Nucleus accumbens (tissue), 56 donors: Measurements from ENCODE around the gene UBE2G2.

Experiments
- DNase-seq, 56 donors: peaks; one replicate each; lab custom pipeline; 2025; lab: John Stamatoyannopoulos, UW

The UBE2G2 gene

DNA sequence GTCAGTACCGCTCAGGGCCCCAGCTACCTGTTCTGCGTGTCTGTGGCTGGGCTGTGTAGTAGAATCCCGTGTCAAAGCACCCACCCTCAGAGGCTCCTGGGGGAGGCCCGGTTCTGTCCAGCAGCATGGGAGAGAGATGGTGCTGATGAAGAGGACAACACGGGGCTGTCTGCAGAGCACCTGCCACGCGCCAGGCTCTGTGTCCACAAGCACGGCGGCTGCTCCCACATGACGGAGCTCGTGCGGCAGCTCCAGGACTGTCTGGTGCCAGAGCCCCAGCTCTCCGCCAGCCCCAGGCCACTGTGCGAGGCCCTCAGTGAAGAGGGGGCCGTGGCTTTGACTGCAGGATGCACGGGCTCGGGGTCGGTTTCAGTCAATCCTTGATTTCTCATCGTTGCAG lies 48.3 kb downstream of the UBE2G2 start:
- no peak for DNase-seq

DNA sequence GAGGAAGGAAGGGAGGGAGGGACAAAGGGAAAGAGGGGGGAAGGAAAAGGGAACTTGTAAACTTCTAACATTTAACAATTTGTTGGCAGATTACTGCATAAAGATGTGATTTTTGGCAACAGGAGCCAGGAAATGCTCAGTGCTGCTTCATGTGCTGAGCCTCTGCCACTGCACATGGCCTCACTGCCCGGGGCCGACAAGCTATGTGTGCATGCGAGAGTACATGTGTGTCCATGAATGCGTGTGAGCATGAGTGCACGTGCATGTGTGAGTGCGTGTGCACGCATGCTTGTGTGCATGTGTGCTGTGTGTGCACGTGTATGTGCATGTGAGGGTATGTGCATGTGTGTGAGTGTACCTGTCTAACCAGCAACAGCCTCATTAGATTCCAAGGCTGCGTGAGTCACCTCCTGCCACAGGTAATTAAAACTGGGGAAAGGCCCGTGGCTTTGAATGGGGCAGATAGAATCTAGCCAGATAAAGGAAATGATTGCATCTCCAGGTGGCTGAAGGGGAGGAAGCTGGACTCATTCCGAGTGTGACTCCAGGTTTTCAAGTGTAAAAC lies 48.9 kb downstream of the UBE2G2 start:
- peak in 2 of 56 donors; percentile 2 to 41 for DNase-seq

DNA sequence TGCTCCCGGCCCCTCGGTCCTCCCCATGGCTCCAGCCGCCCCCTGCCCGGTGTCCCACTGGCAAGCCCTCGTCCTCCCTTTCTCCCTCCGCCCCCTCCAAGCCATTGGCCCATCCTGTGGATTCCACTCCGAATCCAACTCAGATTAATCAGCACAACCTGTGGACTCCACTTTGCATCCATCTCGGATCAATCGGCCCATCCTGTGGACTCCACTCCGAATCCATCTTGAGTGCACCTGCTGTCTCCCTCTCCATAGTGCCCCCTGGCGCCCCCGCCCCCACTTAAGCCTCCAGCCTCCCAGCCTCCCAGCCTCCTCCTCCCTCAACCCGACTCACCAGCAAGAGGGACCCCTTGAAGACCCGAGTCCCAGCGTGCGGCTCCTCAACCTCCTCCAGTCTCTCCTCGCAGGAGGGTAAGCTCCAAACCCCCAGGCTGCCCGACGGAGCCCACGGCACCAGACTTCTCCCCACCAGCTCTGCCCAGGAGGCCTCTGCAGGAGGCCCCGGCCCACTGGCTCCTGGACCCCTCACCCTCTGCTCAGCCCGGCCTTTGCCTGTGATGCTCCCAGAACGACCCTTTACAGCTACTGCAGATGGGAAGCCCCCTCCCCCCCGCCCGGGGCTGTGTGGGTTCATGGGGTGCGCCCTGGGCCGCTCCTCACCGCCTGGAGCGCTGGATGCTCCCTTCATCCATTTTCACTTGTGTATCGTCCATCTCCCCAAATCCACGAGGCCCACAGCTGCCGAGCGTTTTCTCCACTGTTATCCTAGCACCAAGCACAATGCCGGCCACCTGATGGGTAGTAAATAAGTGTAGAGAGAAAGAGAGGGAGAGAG lies 49.6 kb downstream of the UBE2G2 start:
- DNase-seq = no peak

DNA sequence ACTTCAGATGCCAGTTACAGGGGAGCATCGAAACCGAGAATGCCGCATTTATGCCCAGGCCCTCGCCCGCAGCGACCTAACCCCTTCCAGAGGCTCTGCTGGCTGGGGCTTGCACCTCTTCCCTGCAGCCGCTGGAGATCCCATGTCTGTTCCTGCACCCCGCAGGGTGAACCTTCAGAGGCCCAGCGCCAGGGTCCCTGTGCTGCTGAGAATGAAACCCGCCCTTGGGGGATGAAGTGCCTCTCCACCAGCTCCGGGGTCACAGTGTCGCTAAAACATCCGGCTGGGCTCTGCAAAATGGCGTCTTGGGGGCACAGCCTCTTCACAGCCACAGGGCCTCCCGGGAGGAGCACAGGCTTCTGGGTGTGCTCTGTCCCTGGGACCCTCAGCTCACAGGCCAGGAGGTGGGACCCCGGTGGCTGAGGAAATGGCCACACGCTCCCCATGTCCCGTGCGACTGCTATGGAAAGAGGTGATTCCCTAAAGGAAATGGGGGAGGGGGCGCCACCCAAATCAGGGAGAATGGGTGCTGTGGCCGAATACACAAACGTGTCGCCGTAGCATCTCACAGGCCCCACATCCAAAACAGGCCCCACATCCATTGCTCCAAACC lies 50.3 kb downstream of the UBE2G2 start:
- DNase-seq = no peak

DNA sequence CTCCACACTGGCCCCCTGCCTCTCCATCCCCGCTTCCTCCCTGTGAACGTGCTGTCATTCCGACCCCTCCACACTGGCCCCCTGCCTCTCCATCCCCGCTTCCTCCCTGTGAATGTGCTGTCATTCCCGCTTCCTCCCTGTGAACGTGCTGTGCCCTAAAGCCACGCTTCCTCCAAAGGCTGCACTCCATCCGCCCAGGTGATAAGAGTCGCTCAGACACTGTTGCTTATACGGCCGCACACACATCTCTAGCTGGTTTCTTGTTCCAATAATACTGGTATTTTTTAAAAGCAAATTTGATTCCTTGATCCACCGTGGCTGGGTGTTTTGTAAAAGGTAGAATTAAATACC lies 51.0 kb downstream of the UBE2G2 start:
- no peak for DNase-seq

DNA sequence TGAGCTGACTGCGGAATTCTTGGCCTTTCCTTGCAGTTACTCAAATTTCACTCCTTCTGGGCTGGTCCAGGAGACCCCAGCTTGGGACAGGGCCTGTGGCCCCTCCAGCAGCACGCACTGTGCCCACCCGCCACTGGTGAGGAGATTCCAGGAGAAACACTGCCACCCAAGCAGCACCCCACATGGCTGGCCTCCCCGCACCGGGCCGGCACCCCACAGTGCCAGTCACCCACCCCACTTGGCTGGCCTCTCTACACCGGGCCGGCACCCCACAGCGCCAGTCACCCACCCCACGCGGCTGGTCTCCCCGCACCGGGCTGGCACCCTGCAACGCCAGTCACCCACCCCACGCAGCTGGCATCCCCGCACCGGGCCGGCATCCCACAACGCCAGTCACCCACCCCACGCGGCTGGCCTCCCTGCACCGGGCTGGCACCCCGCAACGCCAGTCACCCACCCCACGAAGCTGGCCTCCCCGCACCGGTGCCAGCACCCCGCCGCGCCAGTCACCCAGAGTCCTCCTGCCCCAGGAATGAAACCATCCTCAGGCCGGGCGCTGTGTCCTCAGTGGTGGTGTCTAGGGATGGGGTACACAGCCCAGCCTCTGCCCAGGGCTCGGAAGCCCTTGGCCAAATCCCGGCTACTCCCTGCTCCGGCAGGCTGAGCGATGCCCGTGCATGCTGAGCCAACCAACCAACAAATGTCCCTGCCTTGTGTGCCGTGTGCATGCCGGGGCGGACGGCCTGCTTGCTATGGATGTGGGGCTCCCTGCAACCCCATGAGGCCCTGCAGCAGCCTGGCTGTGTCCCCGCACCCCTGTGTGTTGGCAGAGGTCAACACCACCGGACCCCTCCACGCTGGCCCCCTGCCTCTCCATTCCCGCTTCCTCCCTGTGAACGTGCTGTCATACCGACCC lies 51.6 kb downstream of the UBE2G2 start:
- no peak for DNase-seq

DNA sequence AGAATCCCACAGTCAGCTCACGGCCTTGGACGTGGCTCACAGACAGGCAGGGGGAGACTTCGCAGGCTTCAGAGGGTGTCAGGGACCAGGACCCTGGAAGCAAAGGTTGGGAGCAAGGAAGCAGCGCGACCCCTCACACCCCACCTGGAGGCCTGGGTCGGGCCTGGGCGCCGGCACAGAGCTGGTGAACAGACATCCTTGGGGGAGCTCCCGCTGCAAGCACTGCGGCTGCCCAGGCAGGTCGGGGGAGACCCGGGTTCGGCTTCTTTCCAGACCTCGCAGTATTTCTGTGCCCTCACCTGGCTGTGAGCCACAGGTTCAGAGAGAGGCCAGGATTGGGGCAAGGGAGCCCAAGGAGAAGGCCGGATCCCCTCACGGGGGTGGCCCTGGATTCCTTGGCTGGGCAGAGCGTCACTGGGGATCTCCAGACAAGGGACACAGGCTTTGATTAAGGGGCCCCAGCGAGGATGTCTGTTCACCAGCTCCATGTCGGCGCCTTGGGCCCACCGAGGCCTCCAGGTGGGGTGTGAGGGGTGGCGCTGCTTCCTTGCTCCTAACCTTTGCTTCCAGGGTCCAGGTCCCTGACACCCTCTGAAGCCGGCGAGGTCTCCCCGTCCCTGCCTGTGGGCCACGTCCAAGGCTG lies 52.4 kb downstream of the UBE2G2 start:
- DNase-seq = no peak

DNA sequence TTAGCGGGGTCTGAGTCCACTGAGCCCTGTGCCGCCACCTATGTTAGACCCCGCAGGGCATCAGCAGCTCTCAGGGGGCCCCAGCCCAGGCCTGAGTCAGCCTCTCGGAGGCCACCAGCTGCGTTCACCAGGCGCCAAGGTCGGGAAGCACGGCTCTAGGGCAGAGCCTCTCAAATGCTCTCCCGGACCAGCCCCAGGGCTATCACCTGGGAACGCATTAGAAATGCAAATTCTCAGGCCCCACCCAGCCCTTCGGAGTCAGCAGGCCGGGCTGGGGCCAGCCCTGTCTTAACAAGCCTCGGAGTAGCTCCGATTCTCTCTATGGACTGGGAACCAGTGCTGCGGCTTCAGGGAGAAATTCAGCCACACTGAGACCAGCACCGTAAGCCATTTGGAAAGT lies 53.0 kb downstream of the UBE2G2 start:
- DNase-seq = no peak

DNA sequence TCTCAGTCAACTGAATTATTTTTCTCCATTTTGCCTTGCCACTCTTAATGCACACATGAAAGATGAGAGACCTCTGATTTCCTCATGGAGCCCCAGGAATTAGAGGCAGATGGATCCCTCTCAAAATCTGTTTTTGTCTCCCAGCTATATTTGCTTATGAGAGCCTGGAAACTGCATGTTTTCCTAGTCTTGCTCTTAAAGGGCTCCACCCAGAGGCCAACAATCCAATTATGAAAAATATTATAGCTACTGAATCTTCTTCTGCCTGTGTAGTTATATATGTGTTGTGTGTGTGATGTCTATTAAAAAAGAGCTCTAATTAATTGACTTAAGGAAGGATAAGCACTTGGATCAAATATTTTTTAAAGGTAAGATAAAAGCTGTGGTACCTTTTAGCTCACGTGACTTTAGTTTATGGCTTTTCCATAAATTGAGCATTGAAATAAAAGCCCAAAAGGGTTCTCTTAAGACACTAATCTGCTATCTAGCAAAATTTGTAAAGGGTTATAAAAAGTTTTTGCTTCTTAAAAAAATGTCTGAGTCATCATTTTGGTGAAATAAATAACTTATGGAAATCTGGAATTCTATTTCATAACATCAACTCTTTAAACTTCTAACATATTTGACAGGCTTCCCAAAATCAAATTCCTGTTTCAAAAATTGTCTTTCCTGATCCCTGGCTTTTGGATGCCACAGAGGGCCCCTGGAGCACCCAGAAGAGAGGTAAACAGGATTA lies 59.0 kb downstream of the UBE2G2 start:
- no peak for DNase-seq

DNA sequence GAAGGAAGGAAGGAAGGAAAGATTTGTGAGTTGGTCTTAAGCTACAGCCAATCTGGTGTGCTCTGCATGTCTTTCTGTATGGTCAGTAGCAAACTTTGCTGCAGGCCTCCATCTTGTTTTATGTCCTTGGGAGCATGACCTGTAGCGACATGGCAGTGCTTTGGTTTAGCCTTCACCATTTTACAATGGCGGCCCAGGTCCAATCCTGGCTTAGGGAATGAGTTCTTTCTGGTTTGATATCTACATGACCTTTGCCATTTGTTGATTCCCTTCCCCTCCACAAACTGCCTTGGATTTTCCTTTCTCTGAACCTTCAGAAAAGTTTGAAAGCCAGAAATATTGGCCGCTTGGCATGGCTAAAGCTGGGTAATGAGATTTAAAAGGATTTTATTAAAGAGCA lies 59.7 kb downstream of the UBE2G2 start:
- DNase-seq = no peak

DNA sequence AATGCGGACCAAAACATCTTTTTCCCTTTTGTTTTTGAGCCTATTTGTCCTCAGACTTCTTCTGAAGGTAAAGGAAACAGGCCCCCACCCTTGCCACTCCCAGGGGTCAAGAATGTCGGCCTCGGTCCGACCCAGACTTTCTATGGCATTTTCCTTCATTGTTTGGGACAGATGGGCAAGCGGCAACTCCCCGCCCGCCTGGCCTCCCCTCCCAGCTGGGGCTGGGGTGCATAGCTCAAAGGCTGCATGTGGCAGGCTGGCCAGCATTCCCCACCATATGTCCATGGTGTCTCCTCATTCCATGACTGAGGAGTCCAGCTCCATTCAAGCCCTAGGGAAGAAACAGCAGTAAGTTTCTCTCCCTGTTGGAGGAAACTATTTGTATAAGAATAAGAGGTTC lies 60.9 kb downstream of the UBE2G2 start:
- no peak for DNase-seq

DNA sequence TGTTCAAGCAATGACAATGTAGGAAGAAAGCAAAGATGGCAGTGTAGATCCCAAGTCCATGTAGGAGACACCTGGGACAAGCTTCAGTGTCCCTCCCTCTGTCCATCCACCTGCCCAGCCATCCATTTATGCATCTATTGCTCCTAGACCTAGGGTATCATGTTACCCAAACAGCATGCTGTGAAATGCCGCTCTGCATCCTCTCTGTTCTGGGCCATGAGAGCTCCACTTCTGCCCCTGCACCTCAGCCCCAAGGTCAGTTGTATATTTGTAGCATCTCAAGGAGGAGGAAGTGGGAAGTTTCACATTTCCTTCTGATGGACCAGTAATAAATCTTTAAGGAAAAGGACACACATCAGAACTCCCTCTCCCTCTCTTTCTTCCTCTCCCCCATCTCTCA lies 62.3 kb downstream of the UBE2G2 start:
- no peak for DNase-seq

DNA sequence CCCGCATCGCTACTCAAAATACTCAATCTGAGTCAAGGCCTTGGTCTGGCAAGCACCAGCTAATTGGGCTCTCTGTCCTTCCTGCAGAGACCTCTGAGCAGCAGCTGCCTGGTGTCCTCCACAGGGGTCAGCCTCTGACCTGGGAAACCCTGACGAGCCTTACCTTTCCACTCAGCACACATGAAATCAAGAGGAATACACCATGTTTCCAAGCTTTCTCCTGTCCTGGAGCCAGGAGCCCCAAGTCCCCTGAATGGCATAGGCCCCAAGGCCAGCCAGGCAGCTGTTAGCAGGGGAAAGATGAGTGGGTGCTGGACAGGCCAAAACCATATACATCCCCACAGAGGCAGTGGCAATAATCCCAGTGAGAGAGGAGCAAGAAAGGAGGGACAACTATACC lies 63.0 kb downstream of the UBE2G2 start:
- DNase-seq = no peak

DNA sequence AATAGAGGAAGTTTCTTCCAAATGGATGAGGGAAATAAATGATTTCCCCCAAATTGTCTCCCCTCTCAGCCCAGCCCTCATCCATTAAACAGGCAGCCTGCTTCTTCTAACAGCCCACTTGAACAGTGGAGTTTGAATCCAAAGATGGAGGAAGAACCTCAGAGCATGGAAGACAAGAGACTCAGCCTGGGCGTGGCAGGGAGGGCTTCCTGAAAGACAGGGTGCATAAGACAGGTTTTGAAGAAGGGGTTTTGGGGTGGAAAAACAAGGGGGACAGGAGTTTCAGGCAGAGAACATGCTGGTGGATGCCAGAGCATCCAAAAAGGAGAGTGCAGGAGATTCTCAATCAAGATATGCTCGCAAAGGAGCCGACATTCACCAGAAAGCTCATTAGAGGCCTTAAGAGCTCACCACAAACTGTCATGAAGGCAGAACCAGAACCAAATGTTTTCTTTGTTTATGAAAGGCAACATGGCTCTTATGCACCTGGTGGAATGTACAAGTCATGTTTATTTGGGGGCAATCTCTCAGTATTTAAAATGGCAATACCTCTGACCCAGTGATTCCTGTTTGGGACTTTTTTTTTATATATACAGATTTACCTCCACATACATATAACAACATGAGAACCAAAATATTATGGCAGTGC lies 63.8 kb downstream of the UBE2G2 start:
- DNase-seq = no peak

DNA sequence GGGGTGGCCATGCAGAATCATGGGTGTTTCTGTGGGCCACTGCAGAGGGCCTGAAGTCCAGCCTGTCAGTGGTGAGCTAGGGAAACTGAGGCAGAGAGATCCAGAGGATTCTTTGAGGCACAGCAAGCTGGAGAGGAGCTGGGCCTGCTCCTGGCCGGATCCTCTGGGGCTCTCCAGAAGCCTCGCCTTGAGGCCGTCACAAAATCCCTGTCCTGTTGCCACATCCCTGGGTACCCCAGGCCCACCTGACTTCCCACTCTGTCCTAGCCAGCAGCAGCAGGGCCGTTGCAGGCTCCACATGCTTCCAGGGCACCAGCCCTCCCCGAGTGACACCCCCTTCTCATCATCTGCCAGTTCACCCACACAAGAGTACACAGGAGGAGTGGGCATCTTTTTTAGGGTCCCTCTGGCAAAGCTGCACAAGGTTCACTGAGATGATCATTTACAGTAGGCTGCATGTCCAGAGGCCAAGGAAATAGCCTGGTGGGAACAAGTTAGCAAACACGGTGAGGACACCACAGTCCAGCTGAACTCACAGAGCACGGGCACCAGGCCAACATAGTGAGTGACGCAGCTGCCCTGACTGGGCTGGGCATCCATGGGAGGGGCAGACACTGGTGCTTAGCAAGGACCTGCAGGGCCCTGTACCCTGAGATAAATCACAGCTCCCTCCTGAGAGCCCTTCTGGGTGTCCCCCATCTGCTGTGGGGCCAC lies 65.2 kb downstream of the UBE2G2 start:
- DNase-seq = no peak

DNA sequence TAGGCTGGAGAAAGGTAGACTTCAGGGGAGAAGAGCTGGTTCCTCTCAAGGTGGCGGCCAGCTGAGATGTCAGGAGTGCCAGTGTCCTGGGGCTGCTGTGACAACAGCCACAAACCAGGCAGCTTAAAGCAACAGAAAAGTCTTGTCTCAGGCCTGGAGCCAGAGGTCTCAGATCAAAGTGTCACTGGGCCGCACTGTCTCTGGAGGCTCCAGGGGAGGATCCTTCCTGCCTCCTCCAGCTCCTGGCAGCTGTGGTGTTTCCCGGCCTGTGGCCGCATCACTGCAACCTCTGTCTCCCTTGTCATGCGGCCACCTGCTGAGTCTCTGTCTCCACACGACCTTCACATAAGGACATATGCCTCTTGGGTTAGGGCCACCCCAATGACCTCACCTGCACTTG lies 65.8 kb downstream of the UBE2G2 start:
- DNase-seq = no peak

DNA sequence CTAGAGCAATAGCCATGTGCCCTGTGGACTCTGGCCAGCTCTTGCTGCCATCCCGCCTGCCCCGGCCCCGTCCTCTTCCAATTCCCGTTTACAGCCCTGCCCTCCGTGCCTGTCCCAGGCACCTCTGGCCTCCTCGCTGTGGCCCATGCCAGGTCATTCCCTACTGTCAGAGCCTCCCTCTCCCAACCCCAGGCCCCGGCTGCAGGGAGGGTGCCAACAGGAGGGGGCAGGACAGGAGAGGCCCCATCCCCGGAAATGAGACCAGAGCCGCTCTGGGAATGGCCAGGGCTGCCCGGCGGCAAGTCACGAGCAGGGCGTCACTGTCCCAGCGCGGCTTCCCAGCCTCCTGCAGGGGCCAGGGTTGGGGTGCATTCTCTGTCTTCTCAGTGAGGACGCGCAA lies 66.8 kb downstream of the UBE2G2 start:
- no peak for DNase-seq

DNA sequence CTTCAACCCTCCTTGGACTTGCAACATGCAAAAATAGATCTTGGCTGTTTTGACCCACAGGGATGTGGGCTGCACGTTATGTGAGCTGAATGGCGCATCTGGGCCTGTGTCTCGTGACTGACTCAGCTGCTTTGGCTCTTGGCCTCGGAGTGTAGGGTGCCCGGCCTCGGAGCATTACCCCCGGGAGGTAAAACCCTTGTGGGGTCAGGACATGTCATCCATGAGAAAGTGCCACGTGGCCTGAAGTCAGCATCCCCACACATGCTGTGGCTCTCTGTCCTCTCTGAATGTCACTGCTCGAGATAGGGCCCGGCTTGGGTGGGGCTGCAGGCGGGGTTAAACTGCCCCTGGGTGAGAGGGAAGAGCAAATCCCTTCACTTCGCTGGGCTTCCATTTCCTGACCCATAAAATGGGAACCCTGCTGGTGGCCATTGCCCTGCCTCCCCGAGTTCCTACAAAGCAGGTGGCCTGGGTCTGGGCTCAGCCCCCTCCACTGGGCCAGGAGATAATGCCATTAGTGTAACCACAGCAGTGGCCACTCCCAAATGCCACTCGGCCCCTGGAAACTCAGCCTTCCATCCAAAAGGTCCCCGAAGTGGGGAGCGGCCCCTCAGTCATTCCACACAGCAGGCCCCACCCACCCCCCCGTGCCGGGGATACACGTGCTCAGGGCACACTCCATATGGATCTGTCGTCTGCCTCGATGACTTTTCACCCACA lies 67.4 kb downstream of the UBE2G2 start:
- DNase-seq = no peak
